C4-2B (cell line): Measurements from ENCODE around the gene POP5.

Source experiments
- CTCF ChIP-seq: fragments of 450-650 bp; conservative IDR thresholded peaks from 2 replicates; pipeline ENCODE4 v1.5.1; 2017; ENCODE audit warnings: mild to moderate bottlenecking
- ZFX ChIP-seq: fragments of 450-650 bp; IDR thresholded peaks from 2 replicates; pipeline ENCODE4 v1.6.1; 2017

- TF ChIP-seq CTCF (no peak), ZFX (peak; percentile 97)
Measured at GRCh38 chr12:120534203-120534702, 46.9 kb downstream of the POP5 start, which contains the start of gene RNF10.
